ENCODE results near the gene GATM.

DNA sequence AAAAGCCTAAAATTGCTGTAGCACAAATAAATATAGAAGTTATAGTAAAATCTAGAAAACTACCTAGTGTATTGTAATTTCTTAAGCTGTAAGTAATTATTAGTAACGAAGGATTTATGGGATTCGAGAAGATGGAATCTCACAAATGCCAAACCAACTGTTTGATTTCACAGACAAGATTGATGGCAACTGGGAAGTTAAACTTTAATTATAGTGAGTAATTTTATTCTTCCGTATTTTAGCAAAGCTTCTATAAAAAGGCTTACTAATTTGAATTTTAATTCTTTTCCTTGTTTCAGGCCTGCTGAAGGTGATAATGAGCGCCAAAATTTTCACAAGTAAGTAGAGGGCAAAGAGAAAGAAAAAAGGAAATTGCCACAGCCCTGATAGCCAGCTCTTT is 36.6 kb downstream of the GATM start:
- TF ChIP-seq, protein P1, sequence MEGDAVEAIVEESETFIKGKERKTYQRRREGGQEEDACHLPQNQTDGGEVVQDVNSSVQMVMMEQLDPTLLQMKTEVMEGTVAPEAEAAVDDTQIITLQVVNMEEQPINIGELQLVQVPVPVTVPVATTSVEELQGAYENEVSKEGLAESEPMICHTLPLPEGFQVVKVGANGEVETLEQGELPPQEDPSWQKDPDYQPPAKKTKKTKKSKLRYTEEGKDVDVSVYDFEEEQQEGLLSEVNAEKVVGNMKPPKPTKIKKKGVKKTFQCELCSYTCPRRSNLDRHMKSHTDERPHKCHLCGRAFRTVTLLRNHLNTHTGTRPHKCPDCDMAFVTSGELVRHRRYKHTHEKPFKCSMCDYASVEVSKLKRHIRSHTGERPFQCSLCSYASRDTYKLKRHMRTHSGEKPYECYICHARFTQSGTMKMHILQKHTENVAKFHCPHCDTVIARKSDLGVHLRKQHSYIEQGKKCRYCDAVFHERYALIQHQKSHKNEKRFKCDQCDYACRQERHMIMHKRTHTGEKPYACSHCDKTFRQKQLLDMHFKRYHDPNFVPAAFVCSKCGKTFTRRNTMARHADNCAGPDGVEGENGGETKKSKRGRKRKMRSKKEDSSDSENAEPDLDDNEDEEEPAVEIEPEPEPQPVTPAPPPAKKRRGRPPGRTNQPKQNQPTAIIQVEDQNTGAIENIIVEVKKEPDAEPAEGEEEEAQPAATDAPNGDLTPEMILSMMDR (IDR thresholded peaks at IDR 0.05), result no peak
- TF ChIP-seq POLR2AphosphoS5 (IDR thresholded peaks at IDR 0.05), result no peak
- no peak for TF ChIP-seq POLR2A (IDR thresholded peaks at IDR 0.05)
- no peak for TF ChIP-seq EP300 (IDR thresholded peaks at IDR 0.05)

Data from suprapubic skin (tissue), 4 donors.